ENCODE results near the gene MAGEF1. TPM values are rescaled to one million over a fixed set of nuclear protein-coding genes. Genes with fewer than 3 reads are reported as not detected.
A peak's percentile ranks its signal among the peaks of the same experiment; 100 is the strongest.

MAGEF1 gene
- total and polyA plus RNA-seq, 9 of the 15 experiments (the other 6 are each of a cell fraction or from before 2014, with no cell fraction given): 1.5 to 39.1 (median 19.8) TPM

DNA sequence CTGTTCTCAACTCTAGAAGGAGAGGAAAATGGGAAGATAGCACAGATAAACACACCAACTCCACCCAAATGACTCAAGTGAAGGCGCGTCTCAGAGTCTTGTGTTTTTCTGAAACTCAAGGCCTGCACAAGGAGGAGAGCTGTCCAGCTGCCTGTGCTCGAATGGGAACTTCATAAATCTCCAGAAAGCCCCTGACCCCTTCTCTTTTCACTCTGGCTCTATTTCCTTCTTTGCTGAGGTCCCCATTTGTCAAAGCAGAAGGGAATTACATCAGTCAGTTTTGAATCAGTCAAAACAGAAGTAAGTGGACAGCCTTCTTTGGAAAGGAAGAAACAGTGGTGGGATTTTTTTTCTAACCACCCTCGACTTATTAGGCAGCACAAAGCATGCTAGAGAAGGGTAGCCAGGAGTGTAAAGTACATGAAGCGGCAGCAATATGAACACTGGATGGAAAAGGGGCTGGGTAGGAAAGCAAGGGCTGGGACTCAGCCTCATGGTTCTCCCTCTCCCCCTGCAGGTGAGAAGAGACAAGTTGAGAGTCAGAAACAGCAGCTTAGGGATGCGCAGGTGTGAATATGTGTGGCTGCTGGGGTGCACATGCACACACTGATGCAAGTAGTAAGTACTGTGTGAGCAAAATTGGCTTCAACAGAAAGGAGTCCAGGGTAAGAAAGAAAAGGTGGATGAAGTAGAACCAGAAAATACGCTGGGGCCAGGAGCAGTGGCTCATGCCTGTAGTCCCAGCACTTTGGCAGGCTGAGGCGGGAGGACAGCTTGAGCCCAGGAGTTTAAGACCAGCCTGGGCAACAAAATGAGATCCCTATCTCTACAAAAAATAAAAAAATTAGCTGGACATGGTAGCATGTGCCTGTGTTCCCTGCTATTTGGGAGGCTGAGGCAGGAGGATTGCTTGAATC lies 36.6 kb upstream of the MAGEF1 start (continued):
- TF ChIP-seq, protein P1, sequence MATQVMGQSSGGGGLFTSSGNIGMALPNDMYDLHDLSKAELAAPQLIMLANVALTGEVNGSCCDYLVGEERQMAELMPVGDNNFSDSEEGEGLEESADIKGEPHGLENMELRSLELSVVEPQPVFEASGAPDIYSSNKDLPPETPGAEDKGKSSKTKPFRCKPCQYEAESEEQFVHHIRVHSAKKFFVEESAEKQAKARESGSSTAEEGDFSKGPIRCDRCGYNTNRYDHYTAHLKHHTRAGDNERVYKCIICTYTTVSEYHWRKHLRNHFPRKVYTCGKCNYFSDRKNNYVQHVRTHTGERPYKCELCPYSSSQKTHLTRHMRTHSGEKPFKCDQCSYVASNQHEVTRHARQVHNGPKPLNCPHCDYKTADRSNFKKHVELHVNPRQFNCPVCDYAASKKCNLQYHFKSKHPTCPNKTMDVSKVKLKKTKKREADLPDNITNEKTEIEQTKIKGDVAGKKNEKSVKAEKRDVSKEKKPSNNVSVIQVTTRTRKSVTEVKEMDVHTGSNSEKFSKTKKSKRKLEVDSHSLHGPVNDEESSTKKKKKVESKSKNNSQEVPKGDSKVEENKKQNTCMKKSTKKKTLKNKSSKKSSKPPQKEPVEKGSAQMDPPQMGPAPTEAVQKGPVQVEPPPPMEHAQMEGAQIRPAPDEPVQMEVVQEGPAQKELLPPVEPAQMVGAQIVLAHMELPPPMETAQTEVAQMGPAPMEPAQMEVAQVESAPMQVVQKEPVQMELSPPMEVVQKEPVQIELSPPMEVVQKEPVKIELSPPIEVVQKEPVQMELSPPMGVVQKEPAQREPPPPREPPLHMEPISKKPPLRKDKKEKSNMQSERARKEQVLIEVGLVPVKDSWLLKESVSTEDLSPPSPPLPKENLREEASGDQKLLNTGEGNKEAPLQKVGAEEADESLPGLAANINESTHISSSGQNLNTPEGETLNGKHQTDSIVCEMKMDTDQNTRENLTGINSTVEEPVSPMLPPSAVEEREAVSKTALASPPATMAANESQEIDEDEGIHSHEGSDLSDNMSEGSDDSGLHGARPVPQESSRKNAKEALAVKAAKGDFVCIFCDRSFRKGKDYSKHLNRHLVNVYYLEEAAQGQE (IDR thresholded peaks at IDR 0.05; ENCODE audit: borderline replicate concordance): peak; percentile 82
- TF ChIP-seq, protein P1 (CRISPR knock-in tag; IDR thresholded peaks at IDR 0.05; ENCODE audit: low read depth): no peak
- TF ChIP-seq RAD21 (CRISPR knock-in tag; conservative IDR thresholded peaks at IDR 0.05 in 1 of 2, IDR thresholded peaks at IDR 0.05 in 1 of 2) (peak in 1 of 2 experiments; percentile 72; a peak in 2 of 4 replicates), CREM (IDR thresholded peaks at IDR 0.05; ENCODE audit: low read depth) (0 out of 2 replicates have a peak, but pooled peaks have one; percentile 9), HDAC3 (IDR thresholded peaks at IDR 0.05; ENCODE audit: borderline replicate concordance, partially characterized antibody) (no peak), HDAC2 (IDR thresholded peaks at IDR 0.05) (no peak), SMC3 (conservative IDR thresholded peaks at IDR 0.05; ENCODE audit: insufficient read depth, low read depth, low read length) (peak; percentile 37), HNRNPK (IDR thresholded peaks at IDR 0.05; ENCODE audit: low read depth, low read length, poor library complexity, severe bottlenecking) (no peak)
- TF ChIP-seq, protein P2, sequence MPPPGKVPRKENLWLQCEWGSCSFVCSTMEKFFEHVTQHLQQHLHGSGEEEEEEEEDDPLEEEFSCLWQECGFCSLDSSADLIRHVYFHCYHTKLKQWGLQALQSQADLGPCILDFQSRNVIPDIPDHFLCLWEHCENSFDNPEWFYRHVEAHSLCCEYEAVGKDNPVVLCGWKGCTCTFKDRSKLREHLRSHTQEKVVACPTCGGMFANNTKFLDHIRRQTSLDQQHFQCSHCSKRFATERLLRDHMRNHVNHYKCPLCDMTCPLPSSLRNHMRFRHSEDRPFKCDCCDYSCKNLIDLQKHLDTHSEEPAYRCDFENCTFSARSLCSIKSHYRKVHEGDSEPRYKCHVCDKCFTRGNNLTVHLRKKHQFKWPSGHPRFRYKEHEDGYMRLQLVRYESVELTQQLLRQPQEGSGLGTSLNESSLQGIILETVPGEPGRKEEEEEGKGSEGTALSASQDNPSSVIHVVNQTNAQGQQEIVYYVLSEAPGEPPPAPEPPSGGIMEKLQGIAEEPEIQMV (tag; conservative IDR thresholded peaks at IDR 0.05; ENCODE audit: low read depth): 0 out of 2 replicates have a peak, but pooled peaks have one; percentile 7
- TF ChIP-seq, protein P3, sequence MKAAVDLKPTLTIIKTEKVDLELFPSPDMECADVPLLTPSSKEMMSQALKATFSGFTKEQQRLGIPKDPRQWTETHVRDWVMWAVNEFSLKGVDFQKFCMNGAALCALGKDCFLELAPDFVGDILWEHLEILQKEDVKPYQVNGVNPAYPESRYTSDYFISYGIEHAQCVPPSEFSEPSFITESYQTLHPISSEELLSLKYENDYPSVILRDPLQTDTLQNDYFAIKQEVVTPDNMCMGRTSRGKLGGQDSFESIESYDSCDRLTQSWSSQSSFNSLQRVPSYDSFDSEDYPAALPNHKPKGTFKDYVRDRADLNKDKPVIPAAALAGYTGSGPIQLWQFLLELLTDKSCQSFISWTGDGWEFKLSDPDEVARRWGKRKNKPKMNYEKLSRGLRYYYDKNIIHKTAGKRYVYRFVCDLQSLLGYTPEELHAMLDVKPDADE (conservative IDR thresholded peaks at IDR 0.05; ENCODE audit: control insufficient read depth, low read depth, low read length): no peak
